Parathyroid adenoma (tissue), 2 donors: ENCODE results near the gene TUBA8.

ENCODE experiments used
- H2AFZ ChIP-seq: fragments of 300-600 bp; sonication (generic); one replicate; pipeline ENCODE4 v1.7.0; 2017; ENCODE audit warnings: antibody characterized with exemption, mild to moderate bottlenecking
- H3K27ac ChIP-seq: fragments of 300-600 bp; sonication (generic); one replicate; pipeline ENCODE4 v1.7.0; 2017
- H3K27me3 ChIP-seq: fragments of 300-600 bp; sonication (generic); one replicate; pipeline ENCODE4 v1.7.0; 2017; ENCODE audit warnings: low read length; ENCODE audit not compliant: control insufficient read depth, insufficient read depth
- H3K36me3 ChIP-seq: fragments of 300-600 bp; sonication (generic); one replicate; pipeline ENCODE4 v1.7.0; 2017; ENCODE audit warnings: low read length; ENCODE audit not compliant: control insufficient read depth, insufficient read depth
- H3K4me1 ChIP-seq: fragments of 300-600 bp; sonication (generic); one replicate; pipeline ENCODE4 v1.7.0; 2017; ENCODE audit warnings: control low read depth
- H3K4me2 ChIP-seq: fragments of 300-600 bp; sonication (generic); one replicate; pipeline ENCODE4 v1.7.0; 2017; ENCODE audit warnings: low read length
- H3K4me3 ChIP-seq: fragments of 300-600 bp; sonication (generic); one replicate; pipeline ENCODE4 v1.7.0; 2017; ENCODE audit warnings: low read depth, low read length
- H3K79me2 ChIP-seq: fragments of 300-600 bp; sonication (generic); one replicate; pipeline ENCODE4 v1.7.0; 2017; ENCODE audit warnings: control low read depth
- H3K9ac ChIP-seq: fragments of 300-600 bp; sonication (generic); one replicate; pipeline ENCODE4 v1.7.0; 2017; ENCODE audit warnings: mild to moderate bottlenecking
- H3K9me3 ChIP-seq: fragments of 300-600 bp; sonication (generic); one replicate; pipeline ENCODE4 v1.7.0; 2017; ENCODE audit warnings: low read length; ENCODE audit not compliant: control insufficient read depth
- CTCF ChIP-seq: fragments of 300-600 bp; sonication (generic); IDR thresholded peaks from one replicate; pipeline ENCODE4 v1.7.0; 2017; ENCODE audit warnings: antibody characterized with exemption, mild to moderate bottlenecking
- donor health status: primary hyperparathyroidism.

TUBA8 gene

GRCh38 chr22:18065256-18065655 is 45.4 kb upstream of the TUBA8 start:
- Histone ChIP-seq H2AFZ (no peak overlapping the region), H3K4me2 (no peak overlapping the region), H3K9me3 (no peaks in the 10 kb centered on the region), H3K4me3 (no peak overlapping the region), H3K27ac (no peak overlapping the region), H3K79me2 (no peaks in the 10 kb centered on the region), H3K4me1 (no peaks in the 10 kb centered on the region), H3K36me3 (no peaks in the 10 kb centered on the region), H3K27me3 (no peaks in the 10 kb centered on the region), H3K9ac (no peak overlapping the region)
- TF ChIP-seq CTCF, result no peak

GRCh38 chr22:18066181-18066859 is 44.3 kb upstream of the TUBA8 start:
- no peaks in the 10 kb centered on the region for H3K4me1 ChIP-seq
- no peak overlapping the region for H3K4me3 ChIP-seq
- H3K27me3 ChIP-seq, result no peaks in the 10 kb centered on the region
- no peaks in the 10 kb centered on the region for H3K79me2 ChIP-seq
- no peak for TF ChIP-seq CTCF
- H3K27ac ChIP-seq, result no peak overlapping the region
- no peak overlapping the region for H3K4me2 ChIP-seq
- no peak overlapping the region for H2AFZ ChIP-seq
- H3K36me3 ChIP-seq, result no peaks in the 10 kb centered on the region
- no peak overlapping the region for H3K9ac ChIP-seq
- no peaks in the 10 kb centered on the region for H3K9me3 ChIP-seq

- Histone ChIP-seq H3K27ac (no peak overlapping the region), H2AFZ (no peak overlapping the region), H3K4me3 (no peak overlapping the region), H3K9me3 (no peaks in the 10 kb centered on the region), H3K27me3 (no peaks in the 10 kb centered on the region), H3K79me2 (no peaks in the 10 kb centered on the region), H3K4me2 (no peak overlapping the region), H3K4me1 (no peaks in the 10 kb centered on the region), H3K36me3 (no peaks in the 10 kb centered on the region), H3K9ac (no peak overlapping the region)
- no peak for TF ChIP-seq CTCF
Observed at GRCh38 chr22:18067121-18067520, 43.5 kb upstream of the TUBA8 start.

GRCh38 chr22:18067548-18068341 is 42.9 kb upstream of the TUBA8 start:
- no peak for TF ChIP-seq CTCF
- Histone ChIP-seq H3K4me3 (no peak overlapping the region), H3K9ac (no peak overlapping the region), H3K27me3 (no peaks in the 10 kb centered on the region), H3K9me3 (no peaks in the 10 kb centered on the region), H3K27ac (no peak overlapping the region), H3K4me1 (no peaks in the 10 kb centered on the region), H3K79me2 (no peaks in the 10 kb centered on the region), H3K36me3 (no peaks in the 10 kb centered on the region), H3K4me2 (no peak overlapping the region), H2AFZ (no peak overlapping the region)
